Endothelial cell (in vitro differentiated cells): ENCODE measurements around the gene CHCT1. TPM values are rescaled to one million over a fixed set of nuclear protein-coding genes. Genes with fewer than 3 reads are reported as not detected.

Experiments used
- DNase-seq: peaks from one replicate; pipeline ENCODE4 v3.0.0; 2021; ENCODE audit warnings: low spot score
- H3K27ac Mint-ChIP-seq: one replicate; pipeline ENCODE4 v1.8.0; 2021; ENCODE audit warnings: mixed read lengths, inconsistent platforms; ENCODE audit not compliant: unreplicated experiment
- H3K27me3 Mint-ChIP-seq: one replicate; pipeline ENCODE4 v1.8.0; 2021; ENCODE audit warnings: mild to moderate bottlenecking, moderate library complexity, mixed read lengths, inconsistent platforms; ENCODE audit not compliant: unreplicated experiment
- H3K36me3 Mint-ChIP-seq: one replicate; pipeline ENCODE4 v1.8.0; 2021; ENCODE audit warnings: mild to moderate bottlenecking, low read depth, mixed read lengths, inconsistent platforms; ENCODE audit not compliant: unreplicated experiment
- H3K4me1 Mint-ChIP-seq: one replicate; pipeline ENCODE4 v1.8.0; 2021; ENCODE audit warnings: mild to moderate bottlenecking, mixed read lengths, inconsistent platforms; ENCODE audit not compliant: unreplicated experiment
- H3K4me3 Mint-ChIP-seq: one replicate; pipeline ENCODE4 v1.8.0; 2021; ENCODE audit warnings: mild to moderate bottlenecking, mixed read lengths, inconsistent platforms; ENCODE audit not compliant: unreplicated experiment
- H3K9me3 Mint-ChIP-seq: one replicate; pipeline ENCODE4 v1.8.0; 2021; ENCODE audit warnings: mixed read lengths, inconsistent platforms; ENCODE audit not compliant: unreplicated experiment
- total RNA-seq: library from RNA; stranded (reverse); fragmentation: NEBNext Ultra II Directional; extraction: Animal tissue kit (Norgen Biotek cat#: 25700); gene quantifications from one replicate; pipeline ENCODE4 v1.2.1, GENCODE V29; 2021; ENCODE audit not compliant: unreplicated experiment
- TF ChIP-seq, protein P1 (sequence below): fragments of 200-600 bp; sonication (generic); IDR thresholded peaks from one replicate; pipeline ENCODE4 v1.5.0; 2021; ENCODE audit warnings: antibody characterized with exemption; ENCODE audit not compliant: unreplicated experiment

CHCT1 gene
- total RNA-seq, 1 donor from 2014 or later = not detected

- H3K36me3 Mint-ChIP-seq = peaks cover 26% of the 10 kb centered on the region
- no peak overlapping the region for H3K27ac Mint-ChIP-seq
- no peaks in the 10 kb centered on the region for H3K9me3 Mint-ChIP-seq
- H3K4me1 Mint-ChIP-seq = no peaks in the 10 kb centered on the region
- no peak overlapping the region for H3K4me3 Mint-ChIP-seq
- H3K27me3 Mint-ChIP-seq = no peaks in the 10 kb centered on the region
- DNase-seq = no peak
- TF ChIP-seq, protein P1, sequence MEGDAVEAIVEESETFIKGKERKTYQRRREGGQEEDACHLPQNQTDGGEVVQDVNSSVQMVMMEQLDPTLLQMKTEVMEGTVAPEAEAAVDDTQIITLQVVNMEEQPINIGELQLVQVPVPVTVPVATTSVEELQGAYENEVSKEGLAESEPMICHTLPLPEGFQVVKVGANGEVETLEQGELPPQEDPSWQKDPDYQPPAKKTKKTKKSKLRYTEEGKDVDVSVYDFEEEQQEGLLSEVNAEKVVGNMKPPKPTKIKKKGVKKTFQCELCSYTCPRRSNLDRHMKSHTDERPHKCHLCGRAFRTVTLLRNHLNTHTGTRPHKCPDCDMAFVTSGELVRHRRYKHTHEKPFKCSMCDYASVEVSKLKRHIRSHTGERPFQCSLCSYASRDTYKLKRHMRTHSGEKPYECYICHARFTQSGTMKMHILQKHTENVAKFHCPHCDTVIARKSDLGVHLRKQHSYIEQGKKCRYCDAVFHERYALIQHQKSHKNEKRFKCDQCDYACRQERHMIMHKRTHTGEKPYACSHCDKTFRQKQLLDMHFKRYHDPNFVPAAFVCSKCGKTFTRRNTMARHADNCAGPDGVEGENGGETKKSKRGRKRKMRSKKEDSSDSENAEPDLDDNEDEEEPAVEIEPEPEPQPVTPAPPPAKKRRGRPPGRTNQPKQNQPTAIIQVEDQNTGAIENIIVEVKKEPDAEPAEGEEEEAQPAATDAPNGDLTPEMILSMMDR = no peak
These were observed 41.0 kb downstream of the CHCT1 start for GRCh38 chr17:60463157-60463835.

DNA sequence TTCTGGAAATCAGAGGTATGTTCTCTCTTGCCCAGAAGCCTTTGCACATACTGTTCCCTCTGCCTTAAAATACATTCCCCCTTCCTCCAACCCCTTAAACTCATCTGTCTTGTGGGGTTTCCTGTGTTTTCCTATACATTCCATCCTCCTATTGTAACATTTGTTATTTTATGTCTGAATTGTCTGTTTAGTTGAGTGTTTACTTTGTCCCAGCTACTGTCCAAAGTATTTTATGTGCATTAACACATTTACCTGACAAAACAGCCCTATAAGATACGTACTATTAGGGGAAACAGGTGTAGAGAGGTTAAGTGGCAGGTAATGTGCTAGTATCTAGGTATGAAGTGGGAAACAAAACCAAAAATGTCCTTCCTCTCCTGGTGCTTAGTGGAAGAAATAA is 42.1 kb downstream of the CHCT1 start:
- TF ChIP-seq, protein P1 = no peak
- peaks cover 19% of the 10 kb centered on the region for H3K36me3 Mint-ChIP-seq
- H3K9me3 Mint-ChIP-seq = no peaks in the 10 kb centered on the region
- no peaks in the 10 kb centered on the region for H3K27me3 Mint-ChIP-seq
- H3K27ac Mint-ChIP-seq = no peak overlapping the region
- H3K4me3 Mint-ChIP-seq = no peak overlapping the region
- no peak for DNase-seq
- H3K4me1 Mint-ChIP-seq = no peaks in the 10 kb centered on the region

DNA sequence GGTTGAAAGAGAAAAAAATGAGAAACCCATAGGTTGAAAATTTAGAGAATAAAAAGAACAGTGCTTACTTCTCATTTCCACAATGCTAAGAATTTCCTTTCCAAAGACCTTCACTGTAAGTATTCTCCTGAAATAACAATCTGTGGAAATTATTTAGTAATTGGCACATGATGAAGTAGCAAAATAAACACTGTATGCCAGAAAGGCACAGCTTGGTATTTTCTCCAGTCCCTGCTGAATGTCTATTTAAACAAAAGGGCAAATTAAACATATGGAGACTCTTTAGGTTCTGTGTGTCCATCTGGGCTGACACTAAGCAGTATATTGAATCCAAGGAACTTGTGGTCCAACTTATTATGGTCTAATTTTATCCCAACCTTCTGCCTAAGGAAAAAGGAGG is 46.1 kb downstream of the CHCT1 start:
- peaks cover 27% of the 10 kb centered on the region for H3K36me3 Mint-ChIP-seq

GRCh38 chr17:60471451-60471850 is 49.2 kb downstream of the CHCT1 start:
- Mint-ChIP-seq H3K36me3 (peaks cover 8% of the 10 kb centered on the region), H3K27ac (no peak overlapping the region), H3K4me3 (no peak overlapping the region), H3K27me3 (no peaks in the 10 kb centered on the region), H3K4me1 (peaks cover 7% of the 10 kb centered on the region), H3K9me3 (no peaks in the 10 kb centered on the region)
- no peak for DNase-seq
- TF ChIP-seq, protein P1 = no peak

More for the DNA sequence above, 46.1 kb downstream of the CHCT1 start:
- H3K27ac Mint-ChIP-seq = no peak overlapping the region
- no peaks in the 10 kb centered on the region for H3K27me3 Mint-ChIP-seq
- TF ChIP-seq, protein P1 = no peak
- no peak for DNase-seq
- no peak overlapping the region for H3K4me3 Mint-ChIP-seq
- peaks cover 7% of the 10 kb centered on the region for H3K4me1 Mint-ChIP-seq
- no peaks in the 10 kb centered on the region for H3K9me3 Mint-ChIP-seq

GRCh38 chr17:60472449-60472848 is 50.2 kb downstream of the CHCT1 start:
- TF ChIP-seq, protein P1 = no peak
- Mint-ChIP-seq H3K4me1 (peaks cover 7% of the 10 kb centered on the region), H3K36me3 (peaks cover 8% of the 10 kb centered on the region), H3K27me3 (no peaks in the 10 kb centered on the region), H3K27ac (no peak overlapping the region), H3K4me3 (no peak overlapping the region), H3K9me3 (no peaks in the 10 kb centered on the region)
- no peak for DNase-seq
